GM10847 (cell line): ENCODE measurements around the gene TLCD2.

ENCODE experiments used
- POLR2A ChIP-seq: IDR thresholded peaks from 2 replicates; pipeline ENCODE4 v1.6.1; 2011; ENCODE audit not compliant: insufficient read length; ENCODE audit errors: extremely low read depth

TLCD2 gene

GRCh38 chr17:1713160-1713877, 3.1 kb upstream of the TLCD2 start:
- no peak for TF ChIP-seq POLR2A

- TF ChIP-seq POLR2A, result no peak
These were observed 2.1 kb upstream of the TLCD2 start for GRCh38 chr17:1712271-1712670.

- no peak for TF ChIP-seq POLR2A
These were observed 1.6 kb upstream of the TLCD2 start for GRCh38 chr17:1711804-1712203.

GRCh38 chr17:1710807-1711553, 803 bp upstream of the TLCD2 start:
- TF ChIP-seq POLR2A, result no peak

- no peak for TF ChIP-seq POLR2A
These were observed 700 bp downstream of the TLCD2 start for GRCh38 chr17:1709403-1709951.

GRCh38 chr17:1707107-1707506, 3.1 kb downstream of the TLCD2 start:
- no peak for TF ChIP-seq POLR2A

- TF ChIP-seq POLR2A, result no peak
These were observed 5.2 kb downstream of the TLCD2 start for GRCh38 chr17:1705004-1705403.

- no peak for TF ChIP-seq POLR2A
These were observed 7.1 kb downstream of the TLCD2 start for GRCh38 chr17:1703063-1703462.

GRCh38 chr17:1697681-1698080, 12.5 kb downstream of the TLCD2 start:
- no peak for TF ChIP-seq POLR2A

- no peak for TF ChIP-seq POLR2A
These were observed 14.8 kb downstream of the TLCD2 start for GRCh38 chr17:1695365-1695764.

GRCh38 chr17:1693339-1693738, 16.8 kb downstream of the TLCD2 start:
- no peak for TF ChIP-seq POLR2A

GRCh38 chr17:1690544-1691221, 19.5 kb downstream of the TLCD2 start:
- TF ChIP-seq POLR2A, result no peak

GRCh38 chr17:1686086-1686485, 24.1 kb downstream of the TLCD2 start:
- no peak for TF ChIP-seq POLR2A

GRCh38 chr17:1684378-1685189, 25.6 kb downstream of the TLCD2 start, which contains the start of gene PRPF8:
Gene PRPF8 (minus strand): TSS chr17:1684867. CDS start chr17:1684571, 296 bp downstream.
- TF ChIP-seq POLR2A, result peak; percentile 71

GRCh38 chr17:1683459-1683858, 26.7 kb downstream of the TLCD2 start:
- TF ChIP-seq POLR2A, result no peak
